IMR-90 (cell line): ENCODE data around the gene PAX5. TPM values are rescaled to one million over a fixed set of nuclear protein-coding genes. Genes with fewer than 3 reads are reported as not detected.

ENCODE experiments used
- ATAC-seq: fragments of 200-7000 bp; cut with Tn5 transposase; 2 replicates; pipeline ENCODE4 v1.9.1; 2020; ENCODE audit warnings: low read depth, mild to moderate bottlenecking, moderate library complexity
- BruUV-seq: library from RNA; stranded (reverse); fragments of 400-500 nt; replicated peaks from 2 replicates; lab custom pipeline; 2021; lab: Mats Ljungman, UMichigan
- CTCF ChIA-PET: fragments of 300-600 bp; formaldehyde crosslinking; extraction: SDS; loops from one replicate; lab custom pipeline; 2021; ENCODE audit warnings: antibody characterized with exemption; lab: Yijun Ruan, JAX
- POLR2A ChIA-PET: fragments of 300-600 bp; sonication (Branson Sonifier 250); formaldehyde crosslinking; loops from one replicate; lab custom pipeline; 2022; ENCODE audit warnings: antibody characterized with exemption; ENCODE audit not compliant: unreplicated experiment; lab: Charles Lee
- DNase-seq: peaks from one replicate; pipeline ENCODE4 v3.0.0; 2013
- H2AFZ ChIP-seq: replicated peaks from 2 replicates; pipeline ENCODE3; 2013; ENCODE audit warnings: low read length, mild to moderate bottlenecking; ENCODE audit not compliant: poor library complexity
- H2AK5ac ChIP-seq: 2 replicates; pipeline ENCODE4 v1.6.1; 2013; ENCODE audit warnings: low read depth, low read length, inconsistent platforms
- H2AK9ac ChIP-seq: replicated peaks from 2 replicates; pipeline ENCODE3; 2013; ENCODE audit warnings: mild to moderate bottlenecking, low read depth, low read length, moderate library complexity; ENCODE audit not compliant: poor library complexity
- H2BK120ac ChIP-seq: 2 replicates; pipeline ENCODE4 v1.6.1; 2013; ENCODE audit warnings: low read depth, low read length, inconsistent platforms
- H2BK15ac ChIP-seq: 3 replicates; pipeline ENCODE4 v1.6.1; 2013; ENCODE audit warnings: low read depth, low read length, inconsistent platforms
- H2BK20ac ChIP-seq: 2 replicates; pipeline ENCODE4 v1.6.1; 2013; ENCODE audit warnings: low read depth, mild to moderate bottlenecking, inconsistent platforms, low read length, moderate library complexity
- H2BK5ac ChIP-seq: 2 replicates; pipeline ENCODE4 v1.6.1; 2013; ENCODE audit warnings: mild to moderate bottlenecking, low read depth, low read length, inconsistent platforms; ENCODE audit not compliant: poor library complexity, severe bottlenecking
- H3K14ac ChIP-seq: replicated peaks from 2 replicates; pipeline ENCODE4 v1.6.1; 2013; ENCODE audit warnings: low read depth, low read length, inconsistent platforms
- H3K18ac ChIP-seq: 2 replicates; pipeline ENCODE4 v1.6.1; 2013; ENCODE audit warnings: low read depth, low read length, control low read depth
- H3K23ac ChIP-seq: 2 replicates; pipeline ENCODE4 v1.6.1; 2013; ENCODE audit warnings: low read depth, low read length, inconsistent platforms
- H3K27ac ChIP-seq: 2 replicates; pipeline ENCODE4 v1.5.1; 2013; ENCODE audit warnings: mild to moderate bottlenecking, control low read depth, low read length; ENCODE audit not compliant: insufficient read depth
- H3K27me3 ChIP-seq: 2 replicates; pipeline ENCODE4 v1.6.1; 2013; ENCODE audit warnings: low read length; ENCODE audit not compliant: control insufficient read depth, insufficient read depth
- H3K36me3 ChIP-seq: 2 replicates; pipeline ENCODE4 v1.6.1; 2013; ENCODE audit warnings: low read length, mixed read lengths; ENCODE audit not compliant: control insufficient read depth, insufficient read depth
- H3K4ac ChIP-seq: 2 replicates; pipeline ENCODE4 v1.6.1; 2013; ENCODE audit warnings: low read depth, low read length, inconsistent platforms
- H3K4me1 ChIP-seq: 2 replicates; pipeline ENCODE4 v1.6.1; 2013; ENCODE audit warnings: low read length, mixed read lengths; ENCODE audit not compliant: control insufficient read depth, insufficient read depth
- H3K4me2 ChIP-seq: 2 replicates; pipeline ENCODE4 v1.6.1; 2013; ENCODE audit warnings: low read depth, mild to moderate bottlenecking, control low read depth, low read length, moderate library complexity
- H3K4me3 ChIP-seq: 2 replicates; pipeline ENCODE4 v1.5.1; 2013; ENCODE audit warnings: low read depth, mild to moderate bottlenecking, control low read depth, low read length, moderate library complexity; ENCODE audit not compliant: insufficient read depth
- H3K56ac ChIP-seq: 2 replicates; pipeline ENCODE4 v1.6.1; 2013; ENCODE audit warnings: low read length, inconsistent platforms; ENCODE audit not compliant: insufficient read depth; ENCODE audit errors: extremely low read depth
- H3K79me1 ChIP-seq, 2 experiments: 2 replicates each; pipeline ENCODE4 v1.6.1; 2013; ENCODE audit warnings: low read length in 2 of 2, inconsistent platforms in 1 of 2, low read depth in 1 of 2
- H3K9ac ChIP-seq: 2 replicates; pipeline ENCODE4 v1.6.1; 2013; ENCODE audit warnings: low read depth, low read length, control low read depth
- H3K9me1 ChIP-seq: 2 replicates; pipeline ENCODE4 v1.6.1; 2013; ENCODE audit warnings: low read length, inconsistent platforms; ENCODE audit not compliant: insufficient read depth
- H3K9me3 ChIP-seq: 2 replicates; pipeline ENCODE4 v1.6.1; 2013; ENCODE audit warnings: low read length; ENCODE audit not compliant: control insufficient read depth, insufficient read depth
- H4K20me1 ChIP-seq: 2 replicates; pipeline ENCODE4 v1.6.1; 2013; ENCODE audit warnings: low read length, inconsistent platforms; ENCODE audit not compliant: insufficient read depth
- H4K5ac ChIP-seq: 2 replicates; pipeline ENCODE4 v1.6.1; 2013; ENCODE audit warnings: mild to moderate bottlenecking, low read depth, low read length, control low read depth
- H4K8ac ChIP-seq, 2 experiments: 2 replicates each; pipeline ENCODE4 v1.6.1; 2013; ENCODE audit warnings: low read depth in 2 of 2, low read length in 2 of 2, control low read depth in 1 of 2, inconsistent platforms in 1 of 2
- H4K91ac ChIP-seq: 2 replicates; pipeline ENCODE4 v1.6.1; 2013; ENCODE audit warnings: low read depth, low read length, inconsistent platforms; ENCODE audit not compliant: insufficient read depth
- MAZ ChIP-seq: IDR thresholded peaks from 2 replicates; pipeline ENCODE4 v1.6.1; 2012; ENCODE audit warnings: low read depth, mild to moderate bottlenecking, low read length, improper control_type of control experiment, moderate library complexity, borderline replicate concordance
- POLR2A ChIP-seq: IDR thresholded peaks from 2 replicates; pipeline ENCODE4 v1.6.1; 2012; ENCODE audit warnings: mild to moderate bottlenecking, low read depth, low read length
- RCOR1 ChIP-seq: IDR thresholded peaks from 2 replicates; pipeline ENCODE4 v1.6.1; 2012; ENCODE audit warnings: mild to moderate bottlenecking, low read length, improper control_type of control experiment; ENCODE audit not compliant: insufficient replicate concordance
- WGBS, 2 experiments: methylation state at CpG; one replicate each; pipeline versions ENCODE4 v1.1.5 to v1.1.7; 2013; ENCODE audit warnings: missing lambda C conversion rate in 2 of 2; ENCODE audit not compliant: insufficient read length in 1 of 2; ENCODE audit errors: extremely low coverage in 2 of 2; 5-methylcytosine and 5-hydroxymethylcytosine counted together
- dilution Hi-C: fragments of 300-500 bp; cut with HindIII; formaldehyde crosslinking; loops from one replicate; pipeline ENCODE4 v1.14.3; 2018; ENCODE audit warnings: low sequenced_read_pairs; ENCODE audit not compliant: unreplicated experiment
- in situ Hi-C: fragments of 300-500 bp; cut with MboI; formaldehyde crosslinking; loops from 3 replicates; pipeline ENCODE4 v1.14.3; 2019; ENCODE audit warnings: low sequenced_read_pairs, inconsistent platforms, mixed read lengths
- intact Hi-C: fragments of 100-400 bp; cut with micrococcal nuclease; formaldehyde crosslinking; loops from 2 replicates; pipeline ENCODE4 v1.10.0; 2022
- polyA plus RNA-seq, 3 experiments: library from polyadenylated mRNA; depleted of rRNA; stranded (reverse); fragments of >200 nt; gene quantifications; 2 replicates each; pipeline ENCODE4 v1.2.3, GENCODE V29; 2012; ENCODE audit warnings: low replicate concordance in 1 of 3
- total RNA-seq: library from RNA; depleted of rRNA; stranded (reverse); fragments of >200 nt; gene quantifications from 2 replicates; pipeline ENCODE4 v1.2.3, GENCODE V29; 2012

The PAX5 gene
- total and polyA plus RNA-seq, 2 of the 4 experiments (the other 2 are of a cell fraction): not detected

DNA sequence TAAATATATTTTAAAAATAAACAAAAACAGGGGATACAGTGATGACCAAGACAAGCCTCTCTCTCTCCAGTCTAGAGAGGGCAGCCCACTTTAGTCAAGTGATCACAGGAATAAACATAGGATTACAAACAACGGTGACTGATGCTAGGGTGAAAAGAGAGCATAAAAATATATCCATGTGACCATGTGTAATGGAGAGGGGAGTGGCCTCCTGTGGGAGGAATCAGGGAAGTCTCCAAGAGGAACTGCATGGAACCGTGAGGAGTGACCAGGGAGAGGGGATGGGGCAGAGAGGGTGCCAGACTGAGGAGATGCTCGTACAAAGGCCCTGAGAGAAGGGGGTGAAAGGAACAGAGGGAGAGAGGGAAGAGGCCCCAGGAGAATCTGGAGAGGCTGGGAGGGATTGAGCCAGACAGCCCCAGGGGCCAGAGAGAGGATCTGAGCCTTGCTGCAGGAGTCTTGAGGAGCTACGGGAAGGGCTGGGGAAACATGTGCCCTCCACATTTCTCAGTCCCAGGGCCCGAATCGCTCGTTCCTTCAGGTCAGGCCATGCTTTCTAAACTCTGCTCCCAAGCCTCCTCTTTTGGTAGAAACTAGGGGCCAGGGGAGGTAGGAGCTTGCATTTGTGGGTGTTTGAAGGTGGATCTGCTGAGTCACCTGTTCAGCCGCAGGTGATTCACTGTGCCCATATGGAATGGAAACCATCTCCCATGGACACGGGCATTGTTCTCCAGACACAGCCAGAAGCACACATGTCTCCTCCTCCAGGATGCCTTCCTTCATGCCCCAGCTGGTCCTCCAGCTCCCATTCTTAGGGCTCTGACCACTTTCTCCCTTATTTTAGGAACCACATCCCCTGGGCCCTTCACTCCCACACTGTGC is 63.8 kb downstream of the PAX5 start (continued):
- no peak for TF ChIP-seq POLR2A

DNA sequence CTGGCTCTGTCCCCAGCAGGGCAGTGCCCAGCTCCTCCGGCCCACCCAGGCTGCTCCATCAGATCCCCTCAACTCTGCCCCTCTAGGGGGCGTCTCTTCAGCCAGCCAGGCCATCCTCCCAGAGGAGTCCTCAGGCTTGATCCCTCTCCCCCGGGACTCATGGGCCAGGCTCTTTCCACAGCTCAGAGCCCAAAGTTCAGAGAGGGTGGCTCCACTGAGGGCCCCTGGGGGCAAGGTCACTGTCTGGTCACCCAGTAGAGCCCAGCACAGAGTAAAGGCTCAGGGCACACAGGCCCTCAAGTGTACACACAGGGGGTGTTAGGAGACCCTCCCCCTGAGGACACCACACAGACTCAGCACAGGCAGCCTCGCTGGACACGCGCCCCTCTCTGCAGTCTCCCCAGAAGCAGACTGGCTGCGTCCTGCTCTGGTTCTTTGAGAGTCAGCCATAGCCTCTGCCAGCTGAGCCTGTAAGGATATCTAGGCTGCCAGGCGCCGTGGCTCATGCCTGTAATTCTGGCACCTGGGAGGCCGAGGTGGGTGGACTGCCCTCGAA is 64.8 kb downstream of the PAX5 start:
- Histone ChIP-seq H4K8ac (no peak overlapping the region), H2AK9ac (no peak overlapping the region), H3K36me3 (no peaks in the 10 kb centered on the region), H3K9ac (no peak overlapping the region), H3K23ac (no peak overlapping the region), H3K9me3 (no peaks in the 10 kb centered on the region), H4K5ac (no peak overlapping the region), H3K4me3 (no peak overlapping the region), H3K4ac (no peak overlapping the region), H3K9me1 (no peaks in the 10 kb centered on the region), H2BK120ac (no peak overlapping the region), H4K91ac (no peak overlapping the region), H3K14ac (no peak overlapping the region), H2AK5ac (no peak overlapping the region), H2AFZ (no peak overlapping the region), H3K4me1 (no peaks in the 10 kb centered on the region), H3K4me2 (no peak overlapping the region), H3K27ac (no peak overlapping the region), H2BK20ac (no peak overlapping the region), H2BK15ac (no peak overlapping the region), H2BK5ac (no peak overlapping the region), H3K18ac (no peak overlapping the region), H3K79me1 (no peaks in the 10 kb centered on the region), H3K56ac (no peak overlapping the region), H3K27me3 (peaks cover 22% of the 10 kb centered on the region), H4K20me1 (no peaks in the 10 kb centered on the region)
- intact Hi-C loops (no loop called here), dilution Hi-C loops (no loop called here), in situ Hi-C loops (no loop called here)
- no TSS peak for BruUV-seq
- 67% methylated on average over 1 of the region's 11 CpGs; no CpG with 5 or more reads in 1 of the 2 experiments for WGBS, 2 experiments
- ChIA-PET CTCF (interaction anchor here (1.0 kb wide), 1 partner anchor 11 kb away, joined by 6 read pairs; no protein-coding TSS in a partner anchor), POLR2A (no interaction called here)
- ATAC-seq: no peak
- DNase-seq: no peak
- TF ChIP-seq MAZ (no peak), RCOR1 (no peak)
